Measurements from ENCODE around the gene EEF1A2. TPM values are rescaled to one million over a fixed set of nuclear protein-coding genes. Genes with fewer than 3 reads are reported as not detected.
A peak's percentile ranks its signal among the peaks of the same experiment; 100 is the strongest.

EEF1A2 gene
- total and polyA plus RNA-seq, 5 donors from 2014 or later, result 0.10 to 2.1 (median 0.33) TPM; not detected in 1

- no peaks in the 10 kb centered on the region for H3K27me3 ChIP-seq (ENCODE audit: control insufficient read depth, insufficient read depth, low read length)
- Mint-ChIP-seq H3K27ac (no peak overlapping the region), H3K36me3 (no peaks in the 10 kb centered on the region), H3K4me3 (no peak overlapping the region), H3K27me3 (peaks cover 6% of the 10 kb centered on the region), H3K4me1 (peaks cover 2 to 15% (median 5%) of the 10 kb centered on the region in 4 donors), H3K9me3 (no peaks in the 10 kb centered on the region)
- no peaks in the 10 kb centered on the region for H3K36me3 ChIP-seq (ENCODE audit: control insufficient read depth, insufficient read depth, low read length)
- DNase-seq (no peak), ATAC-seq (ENCODE audit: low read depth in 2 of 2) (no peak)
- no peaks in the 10 kb centered on the region for H3K4me1 ChIP-seq (ENCODE audit: control insufficient read depth, insufficient read depth, low read length, poor library complexity, severe bottlenecking)
- no peak overlapping the region for H3K27ac ChIP-seq (ENCODE audit: insufficient read depth, low read length, poor library complexity, severe bottlenecking)
- no peaks in the 10 kb centered on the region for H3K9me3 ChIP-seq (ENCODE audit: control insufficient read depth in 2 of 2, low read length in 2 of 2)
- H3K4me3 ChIP-seq (ENCODE audit: low read depth, low read length), result no peak overlapping the region
Observed at GRCh38 chr20:63544241-63544957, 45.5 kb upstream of the EEF1A2 start.

- H3K27me3 ChIP-seq (ENCODE audit: control insufficient read depth, insufficient read depth, low read length), result no peaks in the 10 kb centered on the region
- Mint-ChIP-seq H3K27me3 (peaks cover 4% of the 10 kb centered on the region), H3K9me3 (no peaks in the 10 kb centered on the region), H3K4me3 (peak overlapping the region in 1 of 4 donors; percentile 72), H3K27ac (no peak overlapping the region), H3K36me3 (no peaks in the 10 kb centered on the region), H3K4me1 (peaks cover 2 to 12% (median 5%) of the 10 kb centered on the region in 4 donors)
- H3K27ac ChIP-seq (ENCODE audit: insufficient read depth, low read length, poor library complexity, severe bottlenecking), result no peak overlapping the region
- no peak for ATAC-seq (ENCODE audit: low read depth in 2 of 2)
- no peak overlapping the region for H3K4me3 ChIP-seq (ENCODE audit: low read depth, low read length)
- no peaks in the 10 kb centered on the region for H3K9me3 ChIP-seq (ENCODE audit: control insufficient read depth in 2 of 2, low read length in 2 of 2)
- no peaks in the 10 kb centered on the region for H3K36me3 ChIP-seq (ENCODE audit: control insufficient read depth, insufficient read depth, low read length)
- H3K4me1 ChIP-seq (ENCODE audit: control insufficient read depth, insufficient read depth, low read length, poor library complexity, severe bottlenecking), result peaks cover 3% of the 10 kb centered on the region
- no peak for DNase-seq
Observed at GRCh38 chr20:63543733-63544132, 44.9 kb upstream of the EEF1A2 start.

GRCh38 chr20:63543131-63543530 is 44.2 kb upstream of the EEF1A2 start:
- no peak for ATAC-seq (ENCODE audit: low read depth in 2 of 2)
- H3K27ac Mint-ChIP-seq, result peak overlapping the region in 1 of 3 donors; percentile 53
- no peaks in the 10 kb centered on the region for H3K9me3 Mint-ChIP-seq
- Histone ChIP-seq H3K27me3 (ENCODE audit: control insufficient read depth, insufficient read depth, low read length) (no peaks in the 10 kb centered on the region), H3K36me3 (ENCODE audit: control insufficient read depth, insufficient read depth, low read length) (no peaks in the 10 kb centered on the region), H3K4me3 (ENCODE audit: low read depth, low read length) (no peak overlapping the region), H3K27ac (ENCODE audit: insufficient read depth, low read length, poor library complexity, severe bottlenecking) (no peak overlapping the region), H3K9me3 (ENCODE audit: control insufficient read depth in 2 of 2, low read length in 2 of 2) (no peaks in the 10 kb centered on the region), H3K4me1 (ENCODE audit: control insufficient read depth, insufficient read depth, low read length, poor library complexity, severe bottlenecking) (peaks cover 9% of the 10 kb centered on the region)
- H3K27me3 Mint-ChIP-seq, result peaks cover 4% of the 10 kb centered on the region
- peaks cover 2 to 12% (median 5%) of the 10 kb centered on the region in 4 donors for H3K4me1 Mint-ChIP-seq
- no peak for DNase-seq
- no peaks in the 10 kb centered on the region for H3K36me3 Mint-ChIP-seq
- H3K4me3 Mint-ChIP-seq, result no peak overlapping the region

GRCh38 chr20:63542696-63543095 is 43.8 kb upstream of the EEF1A2 start:
- no peak for ATAC-seq (ENCODE audit: low read depth in 2 of 2)
- H3K36me3 ChIP-seq (ENCODE audit: control insufficient read depth, insufficient read depth, low read length), result no peaks in the 10 kb centered on the region
- no peaks in the 10 kb centered on the region for H3K36me3 Mint-ChIP-seq
- no peak overlapping the region for H3K27ac ChIP-seq (ENCODE audit: insufficient read depth, low read length, poor library complexity, severe bottlenecking)
- H3K4me3 Mint-ChIP-seq, result no peak overlapping the region
- no peaks in the 10 kb centered on the region for H3K27me3 ChIP-seq (ENCODE audit: control insufficient read depth, insufficient read depth, low read length)
- H3K27me3 Mint-ChIP-seq, result peaks cover 4% of the 10 kb centered on the region
- no peak overlapping the region for H3K27ac Mint-ChIP-seq
- H3K9me3 Mint-ChIP-seq, result no peaks in the 10 kb centered on the region
- peaks cover 13% of the 10 kb centered on the region for H3K4me1 ChIP-seq (ENCODE audit: control insufficient read depth, insufficient read depth, low read length, poor library complexity, severe bottlenecking)
- H3K9me3 ChIP-seq (ENCODE audit: control insufficient read depth in 2 of 2, low read length in 2 of 2), result no peaks in the 10 kb centered on the region
- H3K4me1 Mint-ChIP-seq, result peaks cover 2 to 12% (median 7%) of the 10 kb centered on the region in 4 donors
- no peak for DNase-seq
- H3K4me3 ChIP-seq (ENCODE audit: low read depth, low read length), result no peak overlapping the region

- Histone ChIP-seq H3K36me3 (ENCODE audit: control insufficient read depth, insufficient read depth, low read length) (no peaks in the 10 kb centered on the region), H3K4me3 (ENCODE audit: low read depth, low read length) (no peak overlapping the region), H3K27me3 (ENCODE audit: control insufficient read depth, insufficient read depth, low read length) (no peaks in the 10 kb centered on the region), H3K4me1 (ENCODE audit: control insufficient read depth, insufficient read depth, low read length, poor library complexity, severe bottlenecking) (peaks cover 19% of the 10 kb centered on the region), H3K27ac (ENCODE audit: insufficient read depth, low read length, poor library complexity, severe bottlenecking) (no peak overlapping the region), H3K9me3 (ENCODE audit: control insufficient read depth in 2 of 2, low read length in 2 of 2) (no peaks in the 10 kb centered on the region)
- no peaks in the 10 kb centered on the region for H3K9me3 Mint-ChIP-seq
- H3K4me1 Mint-ChIP-seq, result peaks cover 2 to 12% (median 7%) of the 10 kb centered on the region in 4 donors
- H3K4me3 Mint-ChIP-seq, result no peak overlapping the region
- no peak for DNase-seq
- peaks cover 4% of the 10 kb centered on the region for H3K27me3 Mint-ChIP-seq
- ATAC-seq (ENCODE audit: low read depth in 2 of 2), result no peak
- no peak overlapping the region for H3K27ac Mint-ChIP-seq
- H3K36me3 Mint-ChIP-seq, result no peaks in the 10 kb centered on the region
Observed at GRCh38 chr20:63542031-63542559, 43.2 kb upstream of the EEF1A2 start.

GRCh38 chr20:63541371-63541770 is 42.5 kb upstream of the EEF1A2 start:
- no peaks in the 10 kb centered on the region for H3K27me3 ChIP-seq (ENCODE audit: control insufficient read depth, insufficient read depth, low read length)
- H3K27me3 Mint-ChIP-seq, result no peaks in the 10 kb centered on the region

GRCh38 chr20:63540417-63541186 is 41.7 kb upstream of the EEF1A2 start:
- Histone ChIP-seq H3K4me3 (ENCODE audit: low read depth, low read length) (no peak overlapping the region), H3K36me3 (ENCODE audit: control insufficient read depth, insufficient read depth, low read length) (no peaks in the 10 kb centered on the region), H3K4me1 (ENCODE audit: control insufficient read depth, insufficient read depth, low read length, poor library complexity, severe bottlenecking) (peaks cover 23% of the 10 kb centered on the region), H3K9me3 (ENCODE audit: control insufficient read depth in 2 of 2, low read length in 2 of 2) (no peaks in the 10 kb centered on the region), H3K27me3 (ENCODE audit: control insufficient read depth, insufficient read depth, low read length) (no peaks in the 10 kb centered on the region), H3K27ac (ENCODE audit: insufficient read depth, low read length, poor library complexity, severe bottlenecking) (no peak overlapping the region)
- Mint-ChIP-seq H3K4me1 (peaks cover 2 to 17% (median 7%) of the 10 kb centered on the region in 4 donors), H3K9me3 (no peaks in the 10 kb centered on the region), H3K27ac (no peak overlapping the region), H3K27me3 (no peaks in the 10 kb centered on the region), H3K36me3 (no peaks in the 10 kb centered on the region), H3K4me3 (no peak overlapping the region)
- DNase-seq (no peak), ATAC-seq (ENCODE audit: low read depth in 2 of 2) (no peak)

More at GRCh38 chr20:63541371-63541770, 42.5 kb upstream of the EEF1A2 start:
- Histone ChIP-seq H3K4me3 (ENCODE audit: low read depth, low read length) (no peak overlapping the region), H3K27ac (ENCODE audit: insufficient read depth, low read length, poor library complexity, severe bottlenecking) (no peak overlapping the region), H3K36me3 (ENCODE audit: control insufficient read depth, insufficient read depth, low read length) (no peaks in the 10 kb centered on the region), H3K9me3 (ENCODE audit: control insufficient read depth in 2 of 2, low read length in 2 of 2) (no peaks in the 10 kb centered on the region), H3K4me1 (ENCODE audit: control insufficient read depth, insufficient read depth, low read length, poor library complexity, severe bottlenecking) (peaks cover 23% of the 10 kb centered on the region)
- DNase-seq (no peak), ATAC-seq (ENCODE audit: low read depth in 2 of 2) (no peak)
- Mint-ChIP-seq H3K27ac (no peak overlapping the region), H3K9me3 (no peaks in the 10 kb centered on the region), H3K36me3 (no peaks in the 10 kb centered on the region), H3K4me1 (peaks cover 2 to 14% (median 8%) of the 10 kb centered on the region in 4 donors), H3K4me3 (no peak overlapping the region)

Measured in CD4-positive, CD25-positive, alpha-beta regulatory T cell (primary cell).